Erythroblast (primary cell): ENCODE results near the gene PRMT2.

ENCODE experiments used
- GATA1 ChIP-seq: IDR thresholded peaks from 2 replicates; pipeline ENCODE4 v1.6.1; 2011; ENCODE audit warnings: low read depth, mild to moderate bottlenecking, control low read depth, low read length, moderate library complexity
- POLR2A ChIP-seq: IDR thresholded peaks from 2 replicates; pipeline ENCODE4 v1.6.1; 2011; ENCODE audit warnings: mild to moderate bottlenecking, low read length

GRCh38 chr21:46664316-46664995, 29.0 kb downstream of the PRMT2 start:
- no peak for TF ChIP-seq POLR2A
- TF ChIP-seq GATA1: no peak
